GM12892 (cell line): ENCODE results near the gene C11orf16.

Experiments used
- POLR2A ChIP-seq: IDR thresholded peaks from 2 replicates; pipeline ENCODE4 v1.6.1; 2011; ENCODE audit warnings: low read depth, low read length, control low read depth
- POLR2AphosphoS5 ChIP-seq: IDR thresholded peaks from 2 replicates; pipeline ENCODE4 v1.6.1; 2011; ENCODE audit warnings: low read depth, low read length, control low read depth

- TF ChIP-seq POLR2AphosphoS5: no peak
- TF ChIP-seq POLR2A: no peak
These were observed 4.9 kb upstream of the C11orf16 start for GRCh38 chr11:8937659-8938058.
